ENCODE data around the gene BAG3. TPM values are rescaled to one million over a fixed set of nuclear protein-coding genes. Genes with fewer than 3 reads are reported as not detected.
A peak's percentile ranks its signal among the peaks of the same experiment; 100 is the strongest.
"Not testable (repeated sequence)": the region's sequence is repeated elsewhere in the genome, so short reads cannot be mapped to it uniquely, and the experiment has no call there.

BAG3 gene
- total RNA-seq, 4 donors from 2014 or later, result 22.5 to 85.7 (median 32.4) TPM

- peak; percentile 70 for DNase-seq
- no peaks in the 10 kb centered on the region for H3K27me3 ChIP-seq
- in situ Hi-C loops (cut with MboI; ENCODE audit: low pct_ligation_motif_present in 1 of 4, low pct_unique_long_range_greater_than_20kb in 1 of 4, low sequenced_read_pairs in 3 of 4), result no loop called here
- H3K36me3 ChIP-seq, result no peaks in the 10 kb centered on the region
- WGBS, 2 donors (ENCODE audit: low coverage in 1 of 2), result 60% methylated on average over 13 of the region's 13 CpGs; no CpG with 5 or more reads in 1 of the 2 donors
- no peak for TF ChIP-seq POLR2A (IDR thresholded peaks at IDR 0.05)
- peak; percentile 60 to 74 (median 64) for TF ChIP-seq POLR2AphosphoS5 (IDR thresholded peaks at IDR 0.05)
- H3K4me3 ChIP-seq, result no peak overlapping the region
- no peaks in the 10 kb centered on the region for H3K9me3 ChIP-seq
- peak overlapping the region; percentile 93 to 98 (median 96) for H3K27ac ChIP-seq
- H3K4me1 ChIP-seq, result peaks cover 35 to 82% (median 61%) of the 10 kb centered on the region in 4 donors
- intact Hi-C loops (cut with DNase I; ENCODE audit: low total_unique reads), result no loop called here
Observed at GRCh38 chr10:119658274-119658673, 7.1 kb downstream of the BAG3 start.

GRCh38 chr10:119659951-119660350 is 8.8 kb downstream of the BAG3 start:
- 59 to 92% methylated on average over 4 to 7 of the region's 10 CpGs for WGBS, 2 donors (ENCODE audit: low coverage in 1 of 2)
- H3K36me3 ChIP-seq, result no peaks in the 10 kb centered on the region
- no peaks in the 10 kb centered on the region for H3K27me3 ChIP-seq
- H3K4me1 ChIP-seq, result peaks cover 31 to 77% (median 49%) of the 10 kb centered on the region in 4 donors
- TF ChIP-seq, protein P1, sequence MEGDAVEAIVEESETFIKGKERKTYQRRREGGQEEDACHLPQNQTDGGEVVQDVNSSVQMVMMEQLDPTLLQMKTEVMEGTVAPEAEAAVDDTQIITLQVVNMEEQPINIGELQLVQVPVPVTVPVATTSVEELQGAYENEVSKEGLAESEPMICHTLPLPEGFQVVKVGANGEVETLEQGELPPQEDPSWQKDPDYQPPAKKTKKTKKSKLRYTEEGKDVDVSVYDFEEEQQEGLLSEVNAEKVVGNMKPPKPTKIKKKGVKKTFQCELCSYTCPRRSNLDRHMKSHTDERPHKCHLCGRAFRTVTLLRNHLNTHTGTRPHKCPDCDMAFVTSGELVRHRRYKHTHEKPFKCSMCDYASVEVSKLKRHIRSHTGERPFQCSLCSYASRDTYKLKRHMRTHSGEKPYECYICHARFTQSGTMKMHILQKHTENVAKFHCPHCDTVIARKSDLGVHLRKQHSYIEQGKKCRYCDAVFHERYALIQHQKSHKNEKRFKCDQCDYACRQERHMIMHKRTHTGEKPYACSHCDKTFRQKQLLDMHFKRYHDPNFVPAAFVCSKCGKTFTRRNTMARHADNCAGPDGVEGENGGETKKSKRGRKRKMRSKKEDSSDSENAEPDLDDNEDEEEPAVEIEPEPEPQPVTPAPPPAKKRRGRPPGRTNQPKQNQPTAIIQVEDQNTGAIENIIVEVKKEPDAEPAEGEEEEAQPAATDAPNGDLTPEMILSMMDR (IDR thresholded peaks at IDR 0.05), result no peak
- TF ChIP-seq POLR2A (IDR thresholded peaks at IDR 0.05), result no peak
- TF ChIP-seq EP300 (IDR thresholded peaks at IDR 0.05; ENCODE audit: low read depth), result peak; percentile 23
- peak in 2 of 3 donors; percentile 39 to 50 for TF ChIP-seq POLR2AphosphoS5 (IDR thresholded peaks at IDR 0.05)
- in situ Hi-C loops (cut with MboI; ENCODE audit: low pct_ligation_motif_present in 1 of 4, low pct_unique_long_range_greater_than_20kb in 1 of 4, low sequenced_read_pairs in 3 of 4) (no loop called here), intact Hi-C loops (cut with DNase I; ENCODE audit: low total_unique reads) (no loop called here)
- no peak overlapping the region for H3K4me3 ChIP-seq
- no peak for DNase-seq
- H3K9me3 ChIP-seq, result no peaks in the 10 kb centered on the region
- peak overlapping the region; percentile 93 to 98 (median 96) for H3K27ac ChIP-seq

DNA sequence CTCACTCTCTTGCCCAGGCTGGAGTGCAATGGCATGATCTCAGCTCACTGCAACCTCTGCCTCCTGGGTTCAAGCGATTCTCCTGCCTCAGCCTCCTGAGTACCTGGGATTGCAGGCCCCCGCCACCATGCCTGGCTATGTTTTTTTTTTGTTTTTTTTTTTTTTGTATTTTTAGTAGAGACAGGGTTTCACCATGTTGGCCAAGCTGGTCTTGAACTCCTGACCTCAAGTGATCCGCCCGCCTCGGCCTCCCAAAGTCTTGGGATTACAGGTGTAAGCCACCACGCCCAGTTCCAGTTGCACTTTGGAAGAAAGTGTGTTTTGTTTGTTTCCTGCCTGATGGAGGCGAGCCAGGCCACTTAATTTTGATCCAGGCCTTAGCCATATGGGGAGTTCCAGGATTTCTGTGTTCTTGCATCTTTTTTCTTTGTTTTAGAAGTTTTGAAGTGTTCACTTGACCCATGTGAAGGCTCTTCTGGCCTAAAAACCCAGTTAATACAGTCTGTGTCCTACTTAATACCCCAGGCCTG is 11.0 kb downstream of the BAG3 start:
- H3K27me3 ChIP-seq; in situ Hi-C loops (cut with MboI; ENCODE audit: low pct_ligation_motif_present in 1 of 4, low pct_unique_long_range_greater_than_20kb in 1 of 4, low sequenced_read_pairs in 3 of 4); H3K4me3 ChIP-seq; H3K36me3 ChIP-seq; H3K9me3 ChIP-seq; intact Hi-C loops (cut with DNase I; ENCODE audit: low total_unique reads); DNase-seq: not testable (repeated sequence)
- H3K27ac ChIP-seq, result peak overlapping the region; percentile 15 to 98 (median 96)
- peaks cover 25 to 68% (median 40%) of the 10 kb centered on the region in 4 donors for H3K4me1 ChIP-seq
- 71 to 83% methylated on average over 3 to 7 of the region's 7 CpGs for WGBS, 2 donors (ENCODE audit: low coverage in 1 of 2)

- in situ Hi-C loops (cut with MboI; ENCODE audit: low pct_ligation_motif_present in 1 of 4, low pct_unique_long_range_greater_than_20kb in 1 of 4, low sequenced_read_pairs in 3 of 4), result no loop called here
Observed at GRCh38 chr10:119663866-119664698, 12.9 kb downstream of the BAG3 start.

More at GRCh38 chr10:119663866-119664698, 12.9 kb downstream of the BAG3 start:
- DNase-seq, result peak; percentile 23
- WGBS, 2 donors (ENCODE audit: low coverage in 1 of 2), result 67 to 76% methylated on average over 8 to 12 of the region's 12 CpGs
- intact Hi-C loops (cut with DNase I; ENCODE audit: low total_unique reads), result no loop called here
- H3K4me1 ChIP-seq, result peaks cover 21 to 62% (median 32%) of the 10 kb centered on the region in 4 donors
- no peak overlapping the region for H3K4me3 ChIP-seq
- no peaks in the 10 kb centered on the region for H3K27me3 ChIP-seq
- no peaks in the 10 kb centered on the region for H3K36me3 ChIP-seq
- peak overlapping the region; percentile 15 to 98 (median 54) for H3K27ac ChIP-seq
- TF ChIP-seq POLR2AphosphoS5 (IDR thresholded peaks at IDR 0.05) (no peak), POLR2A (IDR thresholded peaks at IDR 0.05) (no peak), EP300 (IDR thresholded peaks at IDR 0.05; ENCODE audit: low read depth) (no peak)
- TF ChIP-seq, protein P1 (IDR thresholded peaks at IDR 0.05), result no peak
- H3K9me3 ChIP-seq, result no peaks in the 10 kb centered on the region

All from transverse colon (tissue), 4 donors.